ENCODE data around the gene GPR65.

- TF ChIP-seq CTCF (IDR thresholded peaks at IDR 0.05) (no peak), EP300 (IDR thresholded peaks at IDR 0.05) (no peak), POLR2AphosphoS5 (IDR thresholded peaks at IDR 0.05) (no peak), POLR2A (IDR thresholded peaks at IDR 0.05) (no peak)
These were observed 43.7 kb upstream of the GPR65 start for GRCh38 chr14:87961246-87961645.

All from suprapubic skin (tissue), 4 donors.